SKM-1 (cell line): ENCODE results near the gene MOK.
"Not testable (repeated sequence)": the region's sequence is repeated elsewhere in the genome, so short reads cannot be mapped to it uniquely, and the experiment has no call there.

Experiments used
- DNase-seq: peaks from one replicate; lab custom pipeline; 2025; ENCODE audit not compliant: unreplicated experiment; lab: John Stamatoyannopoulos, UW

MOK gene

GRCh38 chr14:102321456-102322422 lies 16.8 kb upstream of the MOK start:
- DNase-seq: no peak

- no peak for DNase-seq
These were observed 15.9 kb upstream of the MOK start for GRCh38 chr14:102320671-102321455.

GRCh38 chr14:102320033-102320660 lies 15.2 kb upstream of the MOK start:
- no peak for DNase-seq

- peak; percentile 24 for DNase-seq
These were observed 14.5 kb upstream of the MOK start, which contains the start of gene ZNF839 for GRCh38 chr14:102319351-102320032. Gene ZNF839 (plus strand): TSS chr14:102319746. CDS start chr14:102319766, 20 bp downstream.

- no peak for DNase-seq
These were observed 13.9 kb upstream of the MOK start for GRCh38 chr14:102318781-102319276.

GRCh38 chr14:102317564-102318248 lies 12.7 kb upstream of the MOK start:
- no peak for DNase-seq

GRCh38 chr14:102316743-102317563 lies 12.0 kb upstream of the MOK start:
- DNase-seq: peak; percentile 31

GRCh38 chr14:102316338-102316742 lies 11.4 kb upstream of the MOK start:
- DNase-seq: no peak

GRCh38 chr14:102315121-102315520 lies 10.2 kb upstream of the MOK start:
- DNase-seq: no peak

- no peak for DNase-seq
These were observed 9.5 kb upstream of the MOK start for GRCh38 chr14:102314242-102315011.

GRCh38 chr14:102303664-102304063 lies 1.3 kb downstream of the MOK start:
- DNase-seq: no peak

GRCh38 chr14:102298303-102299070 lies 6.5 kb downstream of the MOK start:
- DNase-seq: not testable (repeated sequence)

- DNase-seq: no peak
These were observed 7.4 kb downstream of the MOK start for GRCh38 chr14:102297436-102298170.

GRCh38 chr14:102295270-102295669 lies 9.7 kb downstream of the MOK start:
- DNase-seq: no peak

GRCh38 chr14:102293781-102294180 lies 11.2 kb downstream of the MOK start:
- no peak for DNase-seq

- DNase-seq: no peak
These were observed 12.5 kb downstream of the MOK start for GRCh38 chr14:102292441-102292840.

GRCh38 chr14:102288139-102288538 lies 16.8 kb downstream of the MOK start:
- DNase-seq: no peak
